Stimulated activated naive CD4-positive, alpha-beta T cell (primary cell): Measurements from ENCODE around the gene KCNG4.
"Not testable (repeated sequence)": the region's sequence is repeated elsewhere in the genome, so short reads cannot be mapped to it uniquely, and the experiment has no call there.

ENCODE experiments used
- DNase-seq, 6 experiments: peaks; one replicate each; lab custom pipeline; 2025; lab: John Stamatoyannopoulos, UW

KCNG4 gene

GRCh38 chr16:84234321-84235241 lies 5.2 kb downstream of the KCNG4 start:
- DNase-seq, result no peak

- no peak for DNase-seq
These were observed 6.1 kb downstream of the KCNG4 start for GRCh38 chr16:84233748-84234147.

GRCh38 chr16:84232969-84233368 lies 6.8 kb downstream of the KCNG4 start:
- no peak for DNase-seq

GRCh38 chr16:84232060-84232459 lies 7.8 kb downstream of the KCNG4 start:
- no peak for DNase-seq

GRCh38 chr16:84229471-84229870 lies 10.3 kb downstream of the KCNG4 start:
- no peak for DNase-seq

- DNase-seq, result no peak
These were observed 11.5 kb downstream of the KCNG4 start for GRCh38 chr16:84228256-84228838.

GRCh38 chr16:84227548-84227947 lies 12.3 kb downstream of the KCNG4 start:
- DNase-seq, result no peak

- no peak for DNase-seq
These were observed 13.8 kb downstream of the KCNG4 start for GRCh38 chr16:84226026-84226425.

GRCh38 chr16:84225571-84225970 lies 14.2 kb downstream of the KCNG4 start:
- DNase-seq, result no peak

- no peak for DNase-seq
These were observed 14.7 kb downstream of the KCNG4 start for GRCh38 chr16:84225126-84225525.

- no peak for DNase-seq
These were observed 15.3 kb downstream of the KCNG4 start for GRCh38 chr16:84224554-84224953.

- no peak for DNase-seq
These were observed 16.4 kb downstream of the KCNG4 start for GRCh38 chr16:84223456-84223855.

- no peak for DNase-seq
These were observed 19.0 kb downstream of the KCNG4 start for GRCh38 chr16:84220851-84221250.

- DNase-seq, result no peak
These were observed 20.9 kb downstream of the KCNG4 start for GRCh38 chr16:84218956-84219355.

- no peak for DNase-seq
These were observed 21.5 kb downstream of the KCNG4 start for GRCh38 chr16:84218176-84218823.

GRCh38 chr16:84216144-84216543 lies 23.7 kb downstream of the KCNG4 start:
- DNase-seq, result not testable (repeated sequence)

- DNase-seq, result no peak
These were observed 24.3 kb downstream of the KCNG4 start for GRCh38 chr16:84215531-84215930.

- DNase-seq, result no peak
These were observed 25.3 kb downstream of the KCNG4 start for GRCh38 chr16:84214451-84215066.

GRCh38 chr16:84212631-84213030 lies 27.2 kb downstream of the KCNG4 start:
- DNase-seq, result no peak

GRCh38 chr16:84212154-84212553 lies 27.7 kb downstream of the KCNG4 start:
- DNase-seq, result no peak

GRCh38 chr16:84209989-84210388 lies 29.8 kb downstream of the KCNG4 start:
- DNase-seq, result no peak

- DNase-seq, result no peak
These were observed 31.9 kb downstream of the KCNG4 start for GRCh38 chr16:84207879-84208278.

GRCh38 chr16:84207251-84207650 lies 32.6 kb downstream of the KCNG4 start:
- no peak for DNase-seq
